ENCODE measurements around the gene CAPN12.

The CAPN12 gene

DNA sequence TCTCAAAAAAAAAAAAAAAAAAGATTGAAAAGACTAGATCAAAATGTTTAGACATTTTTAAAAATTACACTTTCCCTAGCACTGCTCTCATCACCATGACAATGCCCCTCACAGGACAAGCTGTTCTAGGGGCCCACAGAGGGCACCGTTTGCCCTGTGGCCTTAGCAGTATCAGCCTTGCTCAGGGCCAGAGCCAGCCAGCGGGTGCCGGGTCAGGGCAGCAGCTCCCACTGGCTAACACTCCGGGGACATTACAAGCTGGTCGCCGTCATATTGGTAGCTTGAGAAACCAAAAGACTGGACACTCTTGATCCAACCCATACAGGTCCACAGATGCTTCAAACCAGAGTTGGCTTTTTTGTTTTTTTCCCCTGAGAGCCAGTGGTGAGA lies 18.0 kb downstream of the CAPN12 start:
- no peak for TF ChIP-seq CTCF (conservative IDR thresholded peaks at IDR 0.05; ENCODE audit: low read depth, low read length)
- no peak overlapping the region for H3K4me3 ChIP-seq (ENCODE audit: low read length)
- DNase-seq (ENCODE audit: low read depth): no peak

GRCh38 chr19:38725469-38726283 lies 18.6 kb downstream of the CAPN12 start:
- no peak for DNase-seq (ENCODE audit: low read depth)
- TF ChIP-seq CTCF (conservative IDR thresholded peaks at IDR 0.05; ENCODE audit: low read depth, low read length): no peak
- no peak overlapping the region for H3K4me3 ChIP-seq (ENCODE audit: low read length)

DNA sequence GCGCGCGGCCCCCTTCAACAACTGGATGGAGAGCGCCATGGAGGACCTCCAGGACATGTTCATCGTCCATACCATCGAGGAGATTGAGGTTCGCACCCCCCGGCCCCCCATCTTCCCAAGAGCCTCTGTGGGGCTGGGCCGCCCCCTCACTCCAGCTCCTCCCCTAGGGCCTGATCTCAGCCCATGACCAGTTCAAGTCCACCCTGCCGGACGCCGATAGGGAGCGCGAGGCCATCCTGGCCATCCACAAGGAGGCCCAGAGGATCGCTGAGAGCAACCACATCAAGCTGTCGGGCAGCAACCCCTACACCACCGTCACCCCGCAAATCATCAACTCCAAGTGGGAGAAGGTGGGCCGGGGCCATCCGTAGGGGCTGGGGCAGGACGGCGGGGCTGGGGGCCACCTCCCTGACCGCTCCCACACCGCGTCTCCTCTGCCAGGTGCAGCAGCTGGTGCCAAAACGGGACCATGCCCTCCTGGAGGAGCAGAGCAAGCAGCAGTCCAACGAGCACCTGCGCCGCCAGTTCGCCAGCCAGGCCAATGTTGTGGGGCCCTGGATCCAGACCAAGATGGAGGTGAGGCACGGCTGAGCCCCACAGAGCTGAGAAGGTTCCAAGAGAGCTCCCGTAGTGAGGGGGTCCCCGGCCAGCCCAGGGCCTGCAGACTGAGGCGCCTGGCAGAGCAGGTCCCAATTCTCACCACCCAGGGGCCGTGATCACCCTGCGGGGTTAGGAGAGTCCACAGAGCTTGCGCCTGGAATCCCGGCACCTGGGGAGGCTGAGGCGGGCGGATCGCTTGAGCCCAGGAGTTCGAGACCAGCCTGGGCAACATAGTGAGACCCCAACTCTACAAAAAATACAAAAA lies 20.1 kb downstream of the CAPN12 start:
- DNase-seq (ENCODE audit: low read depth): no peak
- no peak for TF ChIP-seq CTCF (conservative IDR thresholded peaks at IDR 0.05; ENCODE audit: low read depth, low read length)
- no peak overlapping the region for H3K4me3 ChIP-seq (ENCODE audit: low read length)

DNA sequence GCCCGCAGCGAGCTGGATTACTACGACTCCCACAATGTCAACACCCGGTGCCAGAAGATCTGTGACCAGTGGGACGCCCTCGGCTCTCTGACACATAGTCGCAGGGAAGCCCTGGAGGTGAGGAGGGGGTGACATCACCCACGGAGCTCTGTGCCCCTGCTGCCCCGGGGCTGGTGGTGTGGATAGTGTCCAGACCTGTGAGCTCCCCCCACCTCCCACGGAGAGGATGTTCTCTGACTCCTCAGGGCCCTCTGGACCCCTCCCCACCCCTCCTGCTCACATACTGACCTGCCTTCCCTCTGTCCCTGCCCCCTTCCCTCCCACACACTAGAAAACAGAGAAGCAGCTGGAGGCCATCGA lies 20.7 kb downstream of the CAPN12 start:
- no peak overlapping the region for H3K4me3 ChIP-seq (ENCODE audit: low read length)
- TF ChIP-seq CTCF (conservative IDR thresholded peaks at IDR 0.05; ENCODE audit: low read depth, low read length): no peak
- no peak for DNase-seq (ENCODE audit: low read depth)

DNA sequence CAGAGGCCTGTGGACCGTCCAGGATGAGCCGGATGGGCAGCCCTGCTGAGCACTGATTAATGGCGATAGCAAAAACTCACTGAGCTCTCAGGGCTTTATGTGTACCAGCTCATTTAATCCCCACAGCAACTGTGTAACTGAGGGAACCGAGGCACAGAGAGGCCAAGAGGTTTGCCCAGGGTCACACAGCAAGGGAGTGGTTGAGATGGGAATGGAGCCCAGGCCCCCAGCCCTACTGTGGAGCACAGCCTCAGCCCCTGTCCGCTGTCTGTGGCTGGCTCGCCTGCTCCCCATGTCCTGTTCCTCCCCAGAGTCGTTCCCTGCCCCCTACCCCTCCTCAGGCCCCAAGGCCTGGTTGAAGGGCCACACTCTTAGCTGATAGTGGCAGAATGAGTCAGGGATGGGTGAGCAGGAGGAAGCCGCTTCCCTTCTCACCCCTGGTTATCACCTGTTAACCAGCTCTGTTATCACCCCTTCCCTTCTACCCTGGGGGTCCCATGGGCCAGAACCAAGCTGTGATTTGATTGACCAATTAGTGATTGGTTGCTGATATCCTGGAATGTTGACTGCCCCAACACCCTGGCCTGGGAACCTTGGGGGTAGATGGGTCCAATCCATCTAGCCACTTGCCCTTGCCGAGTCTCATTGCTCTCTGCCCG lies 21.2 kb downstream of the CAPN12 start:
- no peak overlapping the region for H3K4me3 ChIP-seq (ENCODE audit: low read length)
- TF ChIP-seq CTCF (conservative IDR thresholded peaks at IDR 0.05; ENCODE audit: low read depth, low read length): no peak
- no peak for DNase-seq (ENCODE audit: low read depth)

DNA sequence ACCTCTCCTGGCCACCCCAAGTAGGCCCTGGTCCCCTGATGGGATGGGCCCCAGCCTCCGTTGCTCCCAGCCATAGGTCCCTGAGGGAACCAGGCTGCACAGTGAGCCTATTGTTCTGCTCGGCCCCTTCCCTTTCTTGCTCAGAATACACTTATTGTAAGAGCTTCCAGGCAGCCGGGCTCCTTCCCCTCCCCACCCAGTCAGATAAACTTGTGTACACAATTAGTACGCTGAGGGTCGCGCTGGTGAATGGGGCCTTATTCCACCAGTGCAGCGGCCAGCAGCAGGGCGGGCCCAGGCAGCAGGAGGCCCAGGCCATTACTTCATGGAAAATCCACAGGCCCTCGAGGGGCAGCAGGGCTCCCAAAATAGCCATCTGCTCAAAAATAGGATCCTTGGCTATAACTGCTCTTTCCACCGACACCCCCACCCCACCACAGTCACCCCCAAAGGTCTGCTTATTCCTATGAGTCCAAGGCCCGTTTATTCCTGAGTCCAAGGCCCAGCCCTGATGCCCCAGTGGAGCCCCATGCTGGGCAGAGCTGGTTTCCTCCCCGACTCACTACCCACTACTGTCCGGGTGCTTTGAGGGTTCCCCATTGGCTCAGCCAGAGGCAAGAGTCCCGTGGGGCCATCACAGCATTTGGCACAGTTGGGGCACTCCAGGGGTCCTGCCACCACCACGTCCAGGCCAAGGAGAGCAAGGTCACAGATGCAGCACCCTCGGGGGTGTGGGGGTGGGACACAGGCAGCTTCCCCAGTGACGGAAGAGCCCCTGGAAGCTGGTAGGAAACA lies 22.1 kb downstream of the CAPN12 start:
- no peak for TF ChIP-seq CTCF (conservative IDR thresholded peaks at IDR 0.05; ENCODE audit: low read depth, low read length)
- DNase-seq (ENCODE audit: low read depth): no peak
- H3K4me3 ChIP-seq (ENCODE audit: low read length): no peak overlapping the region
